Measurements from ENCODE around the gene OXSM.

DNA sequence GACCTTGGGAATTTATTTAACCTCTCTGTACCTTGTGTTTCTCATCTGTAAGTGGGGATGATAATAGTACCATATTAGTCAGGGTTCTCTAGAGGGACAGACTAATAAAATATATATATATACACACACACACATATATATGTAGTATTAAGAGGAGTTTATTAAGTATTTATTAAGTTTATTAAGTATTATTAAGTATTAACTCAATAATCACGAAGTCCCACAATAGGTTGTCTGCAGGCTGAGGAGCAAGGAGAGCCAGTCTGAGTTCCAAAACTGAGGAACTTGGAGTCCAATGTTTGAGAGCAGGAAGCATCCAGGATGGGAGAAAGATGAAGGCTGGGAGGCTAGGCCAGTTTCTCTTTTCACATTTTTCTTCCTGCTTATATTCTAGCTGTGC lies 14.8 kb downstream of the OXSM start:
- TF ChIP-seq, protein P1, sequence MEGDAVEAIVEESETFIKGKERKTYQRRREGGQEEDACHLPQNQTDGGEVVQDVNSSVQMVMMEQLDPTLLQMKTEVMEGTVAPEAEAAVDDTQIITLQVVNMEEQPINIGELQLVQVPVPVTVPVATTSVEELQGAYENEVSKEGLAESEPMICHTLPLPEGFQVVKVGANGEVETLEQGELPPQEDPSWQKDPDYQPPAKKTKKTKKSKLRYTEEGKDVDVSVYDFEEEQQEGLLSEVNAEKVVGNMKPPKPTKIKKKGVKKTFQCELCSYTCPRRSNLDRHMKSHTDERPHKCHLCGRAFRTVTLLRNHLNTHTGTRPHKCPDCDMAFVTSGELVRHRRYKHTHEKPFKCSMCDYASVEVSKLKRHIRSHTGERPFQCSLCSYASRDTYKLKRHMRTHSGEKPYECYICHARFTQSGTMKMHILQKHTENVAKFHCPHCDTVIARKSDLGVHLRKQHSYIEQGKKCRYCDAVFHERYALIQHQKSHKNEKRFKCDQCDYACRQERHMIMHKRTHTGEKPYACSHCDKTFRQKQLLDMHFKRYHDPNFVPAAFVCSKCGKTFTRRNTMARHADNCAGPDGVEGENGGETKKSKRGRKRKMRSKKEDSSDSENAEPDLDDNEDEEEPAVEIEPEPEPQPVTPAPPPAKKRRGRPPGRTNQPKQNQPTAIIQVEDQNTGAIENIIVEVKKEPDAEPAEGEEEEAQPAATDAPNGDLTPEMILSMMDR (IDR thresholded peaks at IDR 0.05) = no peak
- no peak for TF ChIP-seq EP300 (IDR thresholded peaks at IDR 0.05)
- TF ChIP-seq POLR2A (IDR thresholded peaks at IDR 0.05) = no peak
- no peak for TF ChIP-seq POLR2AphosphoS5 (IDR thresholded peaks at IDR 0.05)

Data from suprapubic skin (tissue), 4 donors.